Smooth muscle cell (in vitro differentiated cells): ENCODE measurements around the gene TNRC6B. TPM values are rescaled to one million over a fixed set of nuclear protein-coding genes. Genes with fewer than 3 reads are reported as not detected.

Experiments used
- DNase-seq: peaks from one replicate; lab custom pipeline; 2025; ENCODE audit not compliant: unreplicated experiment; lab: John Stamatoyannopoulos, UW
- H2AFZ ChIP-seq: fragments of 200-600 bp; sonication (generic); 2 replicates; pipeline ENCODE4 v1.6.0; 2016; ENCODE audit warnings: antibody characterized with exemption, low read depth, mild to moderate bottlenecking
- H3F3A ChIP-seq: fragments of 200-600 bp; sonication (generic); 2 replicates; pipeline ENCODE4 v1.6.0; 2017; ENCODE audit warnings: antibody characterized with exemption, low read depth
- H3K27ac ChIP-seq: fragments of 200-600 bp; sonication (generic); 2 replicates; pipeline ENCODE4 v1.5.1; 2016; ENCODE audit warnings: low read depth, mild to moderate bottlenecking
- H3K27me3 ChIP-seq: fragments of 200-600 bp; sonication (generic); 2 replicates; pipeline ENCODE4 v1.6.1; 2016; ENCODE audit warnings: low read depth, mild to moderate bottlenecking
- H3K36me3 ChIP-seq: fragments of 200-600 bp; sonication (generic); 2 replicates; pipeline ENCODE4 v1.5.1; 2016; ENCODE audit warnings: low read depth
- H3K4me1 ChIP-seq: fragments of 200-600 bp; sonication (generic); 2 replicates; pipeline ENCODE4 v1.5.1; 2016; ENCODE audit warnings: low read depth
- H3K4me2 ChIP-seq: fragments of 200-600 bp; sonication (generic); 2 replicates; pipeline ENCODE4 v1.6.0; 2016; ENCODE audit warnings: mild to moderate bottlenecking
- H3K4me3 ChIP-seq: fragments of 200-600 bp; sonication (generic); 2 replicates; pipeline ENCODE4 v1.5.1; 2016; ENCODE audit warnings: mild to moderate bottlenecking
- H3K79me2 ChIP-seq: fragments of 200-600 bp; sonication (generic); 2 replicates; pipeline ENCODE4 v1.6.0; 2016; ENCODE audit warnings: low read depth, mild to moderate bottlenecking
- H3K9ac ChIP-seq: fragments of 200-600 bp; sonication (generic); 2 replicates; pipeline ENCODE4 v1.6.0; 2016; ENCODE audit warnings: low read depth
- H3K9me3 ChIP-seq: fragments of 200-600 bp; sonication (generic); replicated peaks from 2 replicates; pipeline ENCODE4 v1.5.1; 2016; ENCODE audit warnings: low read depth
- H4K20me1 ChIP-seq: fragments of 200-600 bp; sonication (generic); 2 replicates; pipeline ENCODE4 v1.6.0; 2016; ENCODE audit warnings: low read depth
- CTCF ChIP-seq: fragments of 200-600 bp; sonication (generic); IDR thresholded peaks from 2 replicates; pipeline ENCODE4 v1.5.1; 2017; ENCODE audit warnings: borderline replicate concordance, mild to moderate bottlenecking, antibody characterized with exemption; ENCODE audit not compliant: insufficient read depth, poor library complexity, severe bottlenecking
- WGBS: methylation state at CpG from one replicate; pipeline ENCODE4 v1.1.7; 2016; ENCODE audit warnings: low lambda C conversion rate; 5-methylcytosine and 5-hydroxymethylcytosine counted together
- polyA plus RNA-seq: library from polyadenylated mRNA; unstranded; fragments of >200 nt; fragmentation: Nextera tagmentation; extraction: Ambion mirVana; gene quantifications from 2 replicates; pipeline ENCODE4 v1.2.1, GENCODE V29; 2016
- total RNA-seq: library from RNA; depleted of rRNA; stranded (reverse); fragments of >200 nt; gene quantifications from 2 replicates; pipeline ENCODE4 v1.2.3, GENCODE V29; 2014

TNRC6B gene
- total and polyA plus RNA-seq, 2 experiments from 2014 or later: 21.5 to 44.4 TPM

- DNase-seq: no peak
- no peaks in the 10 kb centered on the region for H3F3A ChIP-seq
- no peak overlapping the region for H3K4me3 ChIP-seq
- H2AFZ ChIP-seq: no peak overlapping the region
- H3K4me2 ChIP-seq: no peak overlapping the region
- H3K27me3 ChIP-seq: no peaks in the 10 kb centered on the region
- no peak overlapping the region for H3K27ac ChIP-seq
- no peak for TF ChIP-seq CTCF
- H3K4me1 ChIP-seq: no peaks in the 10 kb centered on the region
- no peaks in the 10 kb centered on the region for H4K20me1 ChIP-seq
- no peaks in the 10 kb centered on the region for H3K36me3 ChIP-seq
- H3K9me3 ChIP-seq: no peaks in the 10 kb centered on the region
- H3K79me2 ChIP-seq: no peaks in the 10 kb centered on the region
- H3K9ac ChIP-seq: no peak overlapping the region
Observed at GRCh38 chr22:40138866-40139265, 38.9 kb upstream of the TNRC6B start.

GRCh38 chr22:40147388-40148176, 30.1 kb upstream of the TNRC6B start:
- 65% methylated on average over 10 of the region's 10 CpGs for WGBS
- H3K27ac ChIP-seq: no peak overlapping the region
- no peaks in the 10 kb centered on the region for H3K9me3 ChIP-seq
- H3K4me1 ChIP-seq: no peaks in the 10 kb centered on the region
- no peak overlapping the region for H3K4me2 ChIP-seq
- no peaks in the 10 kb centered on the region for H3K79me2 ChIP-seq
- TF ChIP-seq CTCF: no peak
- no peaks in the 10 kb centered on the region for H3F3A ChIP-seq
- H3K9ac ChIP-seq: no peak overlapping the region
- H2AFZ ChIP-seq: no peak overlapping the region
- no peak for DNase-seq
- H4K20me1 ChIP-seq: no peaks in the 10 kb centered on the region
- H3K27me3 ChIP-seq: no peaks in the 10 kb centered on the region
- H3K36me3 ChIP-seq: no peaks in the 10 kb centered on the region
- H3K4me3 ChIP-seq: no peak overlapping the region

GRCh38 chr22:40153192-40153591, 24.5 kb upstream of the TNRC6B start:
- Histone ChIP-seq H3K27ac (no peak overlapping the region), H3K36me3 (no peaks in the 10 kb centered on the region), H3K79me2 (no peaks in the 10 kb centered on the region), H3K9me3 (no peaks in the 10 kb centered on the region), H4K20me1 (no peaks in the 10 kb centered on the region), H2AFZ (no peak overlapping the region), H3F3A (no peaks in the 10 kb centered on the region), H3K4me1 (no peaks in the 10 kb centered on the region), H3K4me3 (no peak overlapping the region), H3K9ac (no peak overlapping the region), H3K4me2 (no peak overlapping the region), H3K27me3 (no peaks in the 10 kb centered on the region)
- DNase-seq: no peak
- 60% methylated on average over 4 of the region's 4 CpGs for WGBS
- no peak for TF ChIP-seq CTCF

GRCh38 chr22:40153705-40154104, 24.0 kb upstream of the TNRC6B start:
- Histone ChIP-seq H3F3A (no peaks in the 10 kb centered on the region), H3K36me3 (no peaks in the 10 kb centered on the region), H3K4me1 (no peaks in the 10 kb centered on the region), H3K79me2 (no peaks in the 10 kb centered on the region), H3K27ac (no peak overlapping the region), H2AFZ (no peak overlapping the region), H4K20me1 (no peaks in the 10 kb centered on the region), H3K27me3 (no peaks in the 10 kb centered on the region), H3K9me3 (no peaks in the 10 kb centered on the region), H3K4me2 (no peak overlapping the region), H3K9ac (no peak overlapping the region), H3K4me3 (no peak overlapping the region)
- no peak for TF ChIP-seq CTCF
- 94% methylated on average over 4 of the region's 4 CpGs for WGBS
- no peak for DNase-seq
